Ishikawa (cell line): ENCODE results near the gene HDLBP.

Experiments used
- CEBPB ChIP-seq: IDR thresholded peaks from 2 replicates; pipeline ENCODE4 v1.6.1; 2012
- CREB1 ChIP-seq: IDR thresholded peaks from 2 replicates; pipeline ENCODE4 v1.6.1; 2012; ENCODE audit warnings: low read depth
- EGR1 ChIP-seq: IDR thresholded peaks from 2 replicates; pipeline ENCODE4 v1.6.1; 2012
- EP300 ChIP-seq: IDR thresholded peaks from 2 replicates; pipeline ENCODE4 v1.6.1; 2012; ENCODE audit warnings: borderline replicate concordance
- FOXM1 ChIP-seq: IDR thresholded peaks from 2 replicates; pipeline ENCODE4 v1.6.1; 2012; ENCODE audit warnings: low read depth, borderline replicate concordance
- MAX ChIP-seq: IDR thresholded peaks from 2 replicates; pipeline ENCODE4 v1.6.1; 2012
- NFIC ChIP-seq: IDR thresholded peaks from 2 replicates; pipeline ENCODE4 v1.6.1; 2012
- RAD21 ChIP-seq: IDR thresholded peaks from 2 replicates; pipeline ENCODE4 v1.6.1; 2012; ENCODE audit warnings: low read depth
- REST ChIP-seq: IDR thresholded peaks from 2 replicates; pipeline ENCODE4 v1.6.1; 2012; ENCODE audit warnings: low read depth, mild to moderate bottlenecking
- TAF1 ChIP-seq: IDR thresholded peaks from 2 replicates; pipeline ENCODE4 v1.6.1; 2012; ENCODE audit warnings: low read depth, mild to moderate bottlenecking
- TCF12 ChIP-seq: IDR thresholded peaks from 2 replicates; pipeline ENCODE4 v1.6.1; 2012; ENCODE audit warnings: low read depth
- TEAD4 ChIP-seq: IDR thresholded peaks from 2 replicates; pipeline ENCODE4 v1.6.1; 2012
- USF1 ChIP-seq: IDR thresholded peaks from 2 replicates; pipeline ENCODE4 v1.6.1; 2012
- YY1 ChIP-seq: IDR thresholded peaks from 2 replicates; pipeline ENCODE4 v1.6.1; 2012; ENCODE audit warnings: low read depth
- ZBTB7A ChIP-seq: IDR thresholded peaks from 2 replicates; pipeline ENCODE4 v1.6.1; 2012; ENCODE audit warnings: low read depth

HDLBP gene

GRCh38 chr2:241358470-241358869, 43.0 kb upstream of the HDLBP start:
- TF ChIP-seq CEBPB, result no peak
- TF ChIP-seq TAF1, result no peak
- TF ChIP-seq REST, result no peak
- TF ChIP-seq CREB1, result no peak
- TF ChIP-seq ZBTB7A, result no peak
- TF ChIP-seq MAX, result no peak
- no peak for TF ChIP-seq FOXM1
- TF ChIP-seq NFIC, result no peak
- TF ChIP-seq TCF12, result no peak
- no peak for TF ChIP-seq EGR1
- no peak for TF ChIP-seq RAD21
- TF ChIP-seq EP300, result no peak
- no peak for TF ChIP-seq YY1
- TF ChIP-seq USF1, result no peak
- TF ChIP-seq TEAD4, result no peak

- TF ChIP-seq ZBTB7A, result no peak
- TF ChIP-seq YY1, result no peak
- no peak for TF ChIP-seq REST
These were observed 42.1 kb upstream of the HDLBP start for GRCh38 chr2:241357531-241357930.

GRCh38 chr2:241356871-241357260, 41.4 kb upstream of the HDLBP start:
- TF ChIP-seq USF1 (no peak), YY1 (no peak), RAD21 (no peak), NFIC (no peak), TEAD4 (no peak), REST (no peak), ZBTB7A (no peak), EGR1 (no peak), CEBPB (no peak), MAX (no peak)

GRCh38 chr2:241355983-241356870, 40.8 kb upstream of the HDLBP start, which contains the start of gene FARP2:
FARP2 (plus strand) TSS chr2:241356285; CDS start chr2:241373108, 16,823 bp downstream.
- TF ChIP-seq EP300 (no peak), REST (no peak), USF1 (no peak), TCF12 (no peak), NFIC (no peak), FOXM1 (no peak), EGR1 (peak; percentile 43; the same call in 1 of the 2 replicates), TAF1 (peak; percentile 84; the same call in 1 of the 2 replicates), RAD21 (no peak), MAX (peak; percentile 47; the same call in 1 of the 2 replicates)
